ENCODE results near the gene ADI1.

DNA sequence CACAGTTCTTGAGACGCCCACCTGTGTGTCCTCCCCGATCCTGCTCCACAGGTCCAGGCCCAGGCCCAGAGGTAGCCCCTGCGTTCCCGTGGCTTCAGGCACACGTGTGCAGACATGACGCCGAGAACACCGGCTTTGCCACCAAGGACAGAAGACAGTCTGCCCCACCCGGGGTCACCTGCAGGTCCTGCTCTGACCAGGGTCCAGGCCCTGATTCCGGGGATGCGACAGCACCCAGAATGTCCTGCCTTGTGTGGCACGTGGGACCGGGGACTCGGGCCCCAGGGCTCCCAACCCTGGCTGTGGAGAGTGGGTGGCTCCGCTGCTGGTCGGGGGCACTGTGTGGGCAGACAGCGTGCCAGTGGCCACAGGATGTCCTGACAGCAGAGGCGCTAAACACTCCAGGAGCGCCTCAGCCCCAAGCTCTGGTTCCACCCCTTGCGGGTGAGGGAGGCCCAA lies 36.9 kb downstream of the ADI1 start:
- TF ChIP-seq, protein P1, sequence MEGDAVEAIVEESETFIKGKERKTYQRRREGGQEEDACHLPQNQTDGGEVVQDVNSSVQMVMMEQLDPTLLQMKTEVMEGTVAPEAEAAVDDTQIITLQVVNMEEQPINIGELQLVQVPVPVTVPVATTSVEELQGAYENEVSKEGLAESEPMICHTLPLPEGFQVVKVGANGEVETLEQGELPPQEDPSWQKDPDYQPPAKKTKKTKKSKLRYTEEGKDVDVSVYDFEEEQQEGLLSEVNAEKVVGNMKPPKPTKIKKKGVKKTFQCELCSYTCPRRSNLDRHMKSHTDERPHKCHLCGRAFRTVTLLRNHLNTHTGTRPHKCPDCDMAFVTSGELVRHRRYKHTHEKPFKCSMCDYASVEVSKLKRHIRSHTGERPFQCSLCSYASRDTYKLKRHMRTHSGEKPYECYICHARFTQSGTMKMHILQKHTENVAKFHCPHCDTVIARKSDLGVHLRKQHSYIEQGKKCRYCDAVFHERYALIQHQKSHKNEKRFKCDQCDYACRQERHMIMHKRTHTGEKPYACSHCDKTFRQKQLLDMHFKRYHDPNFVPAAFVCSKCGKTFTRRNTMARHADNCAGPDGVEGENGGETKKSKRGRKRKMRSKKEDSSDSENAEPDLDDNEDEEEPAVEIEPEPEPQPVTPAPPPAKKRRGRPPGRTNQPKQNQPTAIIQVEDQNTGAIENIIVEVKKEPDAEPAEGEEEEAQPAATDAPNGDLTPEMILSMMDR (IDR thresholded peaks at IDR 0.05; ENCODE audit: low read depth, low read length) = no peak
- TF ChIP-seq EZH2phosphoT487 (IDR thresholded peaks at IDR 0.05; ENCODE audit: low read depth) = no peak
